Mucosa of gallbladder (tissue), 1 donor: Measurements from ENCODE around the gene GARNL3. TPM values are rescaled to one million over a fixed set of nuclear protein-coding genes. Genes with fewer than 3 reads are reported as not detected.

Experiments
- DNase-seq: peaks from one replicate; pipeline ENCODE4 v3.0.0-alpha.2; 2020; ENCODE audit warnings: low spot score
- total RNA-seq: library from RNA; stranded (reverse); gene quantifications from one replicate; pipeline ENCODE4 v1.2.1, GENCODE V29; 2021
- donor health status: DM: no; HTN: no; CAD: no.

The GARNL3 gene
- total RNA-seq, 1 donor from 2014 or later, result 17.1 TPM

GRCh38 chr9:127309715-127310114 is 45.1 kb downstream of the GARNL3 start:
- no peak for DNase-seq

- peak; percentile 80 for DNase-seq
Observed at GRCh38 chr9:127311239-127311741, 46.7 kb downstream of the GARNL3 start.

GRCh38 chr9:127313042-127313560 is 48.5 kb downstream of the GARNL3 start:
- DNase-seq, result no peak

GRCh38 chr9:127314911-127315310 is 50.3 kb downstream of the GARNL3 start:
- no peak for DNase-seq

- DNase-seq, result no peak
Observed at GRCh38 chr9:127316586-127317323, 52.2 kb downstream of the GARNL3 start.

GRCh38 chr9:127318651-127319167 is 54.1 kb downstream of the GARNL3 start:
- DNase-seq, result no peak

- DNase-seq, result no peak
Observed at GRCh38 chr9:127319366-127320114, 55.0 kb downstream of the GARNL3 start.

GRCh38 chr9:127320115-127320378 is 55.5 kb downstream of the GARNL3 start:
- no peak for DNase-seq

GRCh38 chr9:127323393-127323792 is 58.8 kb downstream of the GARNL3 start:
- no peak for DNase-seq

- DNase-seq, result peak; percentile 34
Observed at GRCh38 chr9:127330501-127330900, 65.9 kb downstream of the GARNL3 start.

- DNase-seq, result peak; percentile 21
Observed at GRCh38 chr9:127333221-127334064, 68.9 kb downstream of the GARNL3 start.

- no peak for DNase-seq
Observed at GRCh38 chr9:127334725-127335124, 70.2 kb downstream of the GARNL3 start.

- no peak for DNase-seq
Observed at GRCh38 chr9:127336086-127336485, 71.5 kb downstream of the GARNL3 start.

GRCh38 chr9:127336506-127337352 is 72.2 kb downstream of the GARNL3 start:
- DNase-seq, result peak; percentile 83

- DNase-seq, result no peak
Observed at GRCh38 chr9:127340721-127341120, 76.1 kb downstream of the GARNL3 start.

- DNase-seq, result no peak
Observed at GRCh38 chr9:127341152-127341551, 76.6 kb downstream of the GARNL3 start.

GRCh38 chr9:127344368-127345000 is 79.9 kb downstream of the GARNL3 start:
- DNase-seq, result no peak

- DNase-seq, result no peak
Observed at GRCh38 chr9:127345566-127345965, 81.0 kb downstream of the GARNL3 start.

GRCh38 chr9:127346584-127346983 is 82.0 kb downstream of the GARNL3 start:
- DNase-seq, result no peak
